NB4 (cell line): ENCODE data around the gene PSTPIP2.

Experiments used
- MAX ChIP-seq: IDR thresholded peaks from 2 replicates; pipeline ENCODE4 v1.6.1; 2011; ENCODE audit warnings: low read depth, low read length
- TF ChIP-seq, protein P1 (sequence below): IDR thresholded peaks from one replicate; pipeline ENCODE4 v1.5.1; 2012; ENCODE audit warnings: low read depth, low read length

DNA sequence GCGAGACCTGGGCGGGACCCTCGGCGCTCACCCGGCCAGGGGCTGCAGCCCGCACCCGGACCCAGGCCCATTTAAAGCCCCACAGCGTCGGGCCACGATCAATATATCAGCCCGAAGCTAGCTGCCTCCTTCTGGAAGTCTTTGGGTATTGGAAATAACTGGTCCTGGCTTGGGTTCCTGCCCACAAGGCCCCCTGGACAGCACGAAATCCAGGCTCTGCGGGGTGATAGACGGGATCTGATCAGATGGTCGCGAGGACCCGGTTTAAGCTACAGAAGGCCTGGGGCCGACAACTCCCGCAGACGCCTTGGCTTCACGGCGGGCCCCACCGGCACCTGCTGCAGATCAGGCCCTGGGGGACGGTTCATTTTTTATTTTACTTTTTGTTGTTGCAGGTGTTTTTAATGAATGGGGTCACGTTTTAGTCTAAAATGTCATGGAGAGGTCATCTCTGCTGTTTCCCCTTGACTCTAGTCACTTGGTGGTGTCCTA, 362 bp upstream of the PSTPIP2 start:
- TF ChIP-seq, protein P1, sequence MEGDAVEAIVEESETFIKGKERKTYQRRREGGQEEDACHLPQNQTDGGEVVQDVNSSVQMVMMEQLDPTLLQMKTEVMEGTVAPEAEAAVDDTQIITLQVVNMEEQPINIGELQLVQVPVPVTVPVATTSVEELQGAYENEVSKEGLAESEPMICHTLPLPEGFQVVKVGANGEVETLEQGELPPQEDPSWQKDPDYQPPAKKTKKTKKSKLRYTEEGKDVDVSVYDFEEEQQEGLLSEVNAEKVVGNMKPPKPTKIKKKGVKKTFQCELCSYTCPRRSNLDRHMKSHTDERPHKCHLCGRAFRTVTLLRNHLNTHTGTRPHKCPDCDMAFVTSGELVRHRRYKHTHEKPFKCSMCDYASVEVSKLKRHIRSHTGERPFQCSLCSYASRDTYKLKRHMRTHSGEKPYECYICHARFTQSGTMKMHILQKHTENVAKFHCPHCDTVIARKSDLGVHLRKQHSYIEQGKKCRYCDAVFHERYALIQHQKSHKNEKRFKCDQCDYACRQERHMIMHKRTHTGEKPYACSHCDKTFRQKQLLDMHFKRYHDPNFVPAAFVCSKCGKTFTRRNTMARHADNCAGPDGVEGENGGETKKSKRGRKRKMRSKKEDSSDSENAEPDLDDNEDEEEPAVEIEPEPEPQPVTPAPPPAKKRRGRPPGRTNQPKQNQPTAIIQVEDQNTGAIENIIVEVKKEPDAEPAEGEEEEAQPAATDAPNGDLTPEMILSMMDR: no peak
- TF ChIP-seq MAX: no peak
